Smooth muscle cell (in vitro differentiated cells): ENCODE results near the gene CHKA. TPM values are rescaled to one million over a fixed set of nuclear protein-coding genes. Genes with fewer than 3 reads are reported as not detected.

Experiments used
- DNase-seq: peaks from one replicate; lab custom pipeline; 2025; ENCODE audit not compliant: unreplicated experiment; lab: John Stamatoyannopoulos, UW
- H2AFZ ChIP-seq: fragments of 200-600 bp; sonication (generic); 2 replicates; pipeline ENCODE4 v1.6.0; 2016; ENCODE audit warnings: antibody characterized with exemption, low read depth, mild to moderate bottlenecking
- H3F3A ChIP-seq: fragments of 200-600 bp; sonication (generic); 2 replicates; pipeline ENCODE4 v1.6.0; 2017; ENCODE audit warnings: antibody characterized with exemption, low read depth
- H3K27ac ChIP-seq: fragments of 200-600 bp; sonication (generic); 2 replicates; pipeline ENCODE4 v1.5.1; 2016; ENCODE audit warnings: low read depth, mild to moderate bottlenecking
- H3K27me3 ChIP-seq: fragments of 200-600 bp; sonication (generic); 2 replicates; pipeline ENCODE4 v1.6.1; 2016; ENCODE audit warnings: low read depth, mild to moderate bottlenecking
- H3K36me3 ChIP-seq: fragments of 200-600 bp; sonication (generic); 2 replicates; pipeline ENCODE4 v1.5.1; 2016; ENCODE audit warnings: low read depth
- H3K4me1 ChIP-seq: fragments of 200-600 bp; sonication (generic); 2 replicates; pipeline ENCODE4 v1.5.1; 2016; ENCODE audit warnings: low read depth
- H3K4me2 ChIP-seq: fragments of 200-600 bp; sonication (generic); 2 replicates; pipeline ENCODE4 v1.6.0; 2016; ENCODE audit warnings: mild to moderate bottlenecking
- H3K4me3 ChIP-seq: fragments of 200-600 bp; sonication (generic); 2 replicates; pipeline ENCODE4 v1.5.1; 2016; ENCODE audit warnings: mild to moderate bottlenecking
- H3K79me2 ChIP-seq: fragments of 200-600 bp; sonication (generic); 2 replicates; pipeline ENCODE4 v1.6.0; 2016; ENCODE audit warnings: low read depth, mild to moderate bottlenecking
- H3K9ac ChIP-seq: fragments of 200-600 bp; sonication (generic); 2 replicates; pipeline ENCODE4 v1.6.0; 2016; ENCODE audit warnings: low read depth
- H3K9me3 ChIP-seq: fragments of 200-600 bp; sonication (generic); replicated peaks from 2 replicates; pipeline ENCODE4 v1.5.1; 2016; ENCODE audit warnings: low read depth
- H4K20me1 ChIP-seq: fragments of 200-600 bp; sonication (generic); 2 replicates; pipeline ENCODE4 v1.6.0; 2016; ENCODE audit warnings: low read depth
- CTCF ChIP-seq: fragments of 200-600 bp; sonication (generic); IDR thresholded peaks from 2 replicates; pipeline ENCODE4 v1.5.1; 2017; ENCODE audit warnings: borderline replicate concordance, mild to moderate bottlenecking, antibody characterized with exemption; ENCODE audit not compliant: insufficient read depth, poor library complexity, severe bottlenecking
- WGBS: methylation state at CpG from one replicate; pipeline ENCODE4 v1.1.7; 2016; ENCODE audit warnings: low lambda C conversion rate; 5-methylcytosine and 5-hydroxymethylcytosine counted together
- polyA plus RNA-seq: library from polyadenylated mRNA; unstranded; fragments of >200 nt; fragmentation: Nextera tagmentation; extraction: Ambion mirVana; gene quantifications from 2 replicates; pipeline ENCODE4 v1.2.1, GENCODE V29; 2016
- total RNA-seq: library from RNA; depleted of rRNA; stranded (reverse); fragments of >200 nt; gene quantifications from 2 replicates; pipeline ENCODE4 v1.2.3, GENCODE V29; 2014

CHKA gene
- total and polyA plus RNA-seq, 2 experiments from 2014 or later: 19.9 to 31.1 TPM

- H2AFZ ChIP-seq: no peak overlapping the region
- no peaks in the 10 kb centered on the region for H3K36me3 ChIP-seq
- no peaks in the 10 kb centered on the region for H3F3A ChIP-seq
- H3K4me3 ChIP-seq: peak overlapping the region; percentile 33
- DNase-seq: no peak
- peak overlapping the region; percentile 47 for H3K9ac ChIP-seq
- H3K4me2 ChIP-seq: peak overlapping the region; percentile 76
- H3K27me3 ChIP-seq: no peaks in the 10 kb centered on the region
- no peak for TF ChIP-seq CTCF
- 44% methylated on average over 22 of the region's 22 CpGs for WGBS
- peaks cover 11% of the 10 kb centered on the region for H3K4me1 ChIP-seq
- H3K9me3 ChIP-seq: no peaks in the 10 kb centered on the region
- no peaks in the 10 kb centered on the region for H4K20me1 ChIP-seq
- peak overlapping the region; percentile 31 for H3K27ac ChIP-seq
- H3K79me2 ChIP-seq: no peaks in the 10 kb centered on the region
These were observed 80.9 kb downstream of the CHKA start for GRCh38 chr11:68040101-68040956.

GRCh38 chr11:68039526-68040086 is 81.6 kb downstream of the CHKA start:
- Histone ChIP-seq H3K4me1 (peaks cover 11% of the 10 kb centered on the region), H3K27me3 (no peaks in the 10 kb centered on the region), H3K9ac (no peak overlapping the region), H3K79me2 (no peaks in the 10 kb centered on the region), H4K20me1 (no peaks in the 10 kb centered on the region), H3F3A (no peaks in the 10 kb centered on the region), H3K36me3 (no peaks in the 10 kb centered on the region), H3K4me3 (peak overlapping the region; percentile 49), H2AFZ (no peak overlapping the region), H3K4me2 (peak overlapping the region; percentile 76), H3K27ac (peak overlapping the region; percentile 31), H3K9me3 (no peaks in the 10 kb centered on the region)
- no peak for TF ChIP-seq CTCF
- no peak for DNase-seq
- 69% methylated on average over 3 of the region's 10 CpGs for WGBS

GRCh38 chr11:68038718-68039525 is 82.3 kb downstream of the CHKA start, which contains the start of gene TCIRG1:
TCIRG1 (plus strand) TSS chr11:68039025; CDS start chr11:68041272, 2,247 bp downstream.
- no peaks in the 10 kb centered on the region for H3K9me3 ChIP-seq
- DNase-seq: no peak
- no peak for TF ChIP-seq CTCF
- H4K20me1 ChIP-seq: no peaks in the 10 kb centered on the region
- H3K36me3 ChIP-seq: no peaks in the 10 kb centered on the region
- H3K9ac ChIP-seq: no peak within 1 kb of the TSS
- peak within 1 kb of the TSS; percentile 76 for H3K4me2 ChIP-seq
- H3K27ac ChIP-seq: peak within 1 kb of the TSS; percentile 31
- H3K27me3 ChIP-seq: no peaks in the 10 kb centered on the region
- peaks cover 11% of the 10 kb centered on the region for H3K4me1 ChIP-seq
- H3F3A ChIP-seq: no peaks in the 10 kb centered on the region
- H3K4me3 ChIP-seq: peak within 1 kb of the TSS; percentile 49
- H3K79me2 ChIP-seq: no peaks in the 10 kb centered on the region
- 16% methylated on average over 46 of the region's 51 CpGs for WGBS
- H2AFZ ChIP-seq: peak within 1 kb of the TSS; percentile 5
